HG03039 (cell line): ENCODE results near the gene MKRN2.

ENCODE experiments used
- ATAC-seq: cut with Tn5 transposase; IDR thresholded peaks from one replicate; pipeline ENCODE4 v1.9.1; 2021; ENCODE audit warnings: mild to moderate bottlenecking, moderate library complexity; ENCODE audit not compliant: unreplicated experiment

The MKRN2 gene

DNA sequence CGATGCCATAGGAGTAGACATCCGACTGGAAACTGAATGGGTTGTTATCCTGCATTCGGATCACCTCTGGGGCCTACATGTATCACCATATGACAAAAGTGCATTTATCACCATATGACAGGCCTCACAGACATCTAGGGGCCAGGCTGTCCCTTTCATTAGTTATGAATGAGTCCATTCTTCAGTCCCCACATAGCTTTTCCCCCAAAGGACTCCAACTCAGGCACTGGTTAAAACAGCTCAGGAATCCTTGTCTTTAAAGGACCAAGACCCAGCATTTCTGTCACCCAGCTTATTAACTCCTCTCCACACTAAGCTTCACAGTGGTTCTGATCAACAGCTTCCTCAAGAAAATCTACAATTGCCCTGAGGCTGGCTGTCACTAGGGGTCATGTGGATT lies 28.3 kb downstream of the MKRN2 start:
- ATAC-seq: no peak

- ATAC-seq: no peak
Measured at GRCh38 chr3:12585970-12586369, 29.1 kb downstream of the MKRN2 start.

DNA sequence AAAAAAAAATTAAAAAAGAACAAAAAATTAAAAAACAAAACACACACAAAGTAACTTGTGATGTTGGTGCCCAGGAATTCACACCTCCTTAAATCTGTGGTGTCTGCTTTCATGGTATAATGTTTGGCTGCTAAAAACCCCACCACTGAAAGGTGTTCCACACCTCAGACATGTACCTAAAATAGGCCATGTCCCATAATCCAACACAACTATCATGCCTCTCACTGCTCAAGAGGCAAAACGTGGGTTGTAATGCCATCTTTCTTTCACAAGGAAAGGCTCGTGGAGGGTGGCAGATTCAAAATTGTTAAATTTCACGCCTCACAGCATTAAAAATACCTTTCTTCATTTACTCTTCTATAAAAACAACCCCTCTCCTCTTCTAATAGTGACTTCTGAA lies 29.5 kb downstream of the MKRN2 start:
- no peak for ATAC-seq

DNA sequence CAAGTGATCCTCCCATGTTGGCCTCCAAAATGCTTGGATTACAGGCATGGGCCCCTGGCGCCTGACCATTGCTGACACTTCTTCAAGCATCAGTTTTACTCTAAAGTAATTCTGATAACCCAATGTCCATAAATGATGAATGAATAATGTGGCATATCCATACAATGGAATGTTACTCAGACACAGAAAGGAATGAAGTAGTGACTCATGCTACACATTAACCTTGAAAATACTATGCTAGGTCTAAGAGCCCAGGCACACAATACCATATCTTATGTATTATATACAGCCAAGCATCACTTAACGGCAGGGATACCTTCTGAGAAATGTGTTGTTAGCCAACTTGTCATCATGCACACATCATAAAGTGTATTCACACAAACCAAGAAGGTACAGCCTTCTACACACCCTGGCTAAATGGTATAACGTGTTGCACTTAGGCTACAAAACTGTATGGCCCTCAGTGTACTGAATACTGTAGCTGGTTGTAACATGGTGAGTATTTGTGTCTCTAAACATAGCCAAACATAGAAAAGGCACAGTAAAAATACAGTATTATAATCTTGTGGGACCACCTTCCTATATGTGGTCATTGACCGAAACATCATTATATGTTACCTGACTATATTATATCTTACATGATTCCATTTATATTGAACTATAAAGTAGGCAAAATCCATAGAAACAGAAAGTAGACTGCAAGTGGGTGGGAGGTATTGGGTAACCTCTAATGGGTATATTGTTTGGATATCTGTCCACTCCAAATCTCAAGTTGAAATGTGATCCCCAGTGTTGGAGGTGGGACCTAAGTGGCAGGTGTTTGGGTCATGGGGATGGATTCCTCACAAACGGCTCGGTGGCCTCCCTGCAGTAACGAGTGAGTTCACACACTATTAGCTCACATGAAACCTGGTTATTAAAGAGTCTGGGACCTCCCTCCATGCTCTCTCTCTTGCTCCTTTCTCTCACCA lies 31.4 kb downstream of the MKRN2 start:
- no peak for ATAC-seq

DNA sequence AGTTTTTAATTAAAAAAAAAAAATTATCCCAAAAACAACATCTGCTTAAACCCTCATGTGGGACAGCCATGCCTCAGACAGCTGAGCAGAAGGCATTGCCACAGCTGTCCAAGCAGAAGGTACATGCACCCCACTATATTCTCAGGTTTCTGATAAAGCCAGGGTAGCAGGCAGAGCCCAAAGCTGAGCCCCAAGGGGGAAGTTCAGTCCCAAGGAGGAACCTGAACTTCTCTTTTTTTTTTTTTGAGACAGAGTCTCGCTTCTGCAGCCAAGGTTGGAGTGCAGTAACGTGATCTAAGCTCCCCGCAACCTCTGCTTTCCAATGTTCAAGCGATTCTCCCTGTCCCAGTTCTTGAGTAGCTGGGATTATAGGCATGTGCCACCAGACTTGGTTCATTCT lies 33.2 kb downstream of the MKRN2 start:
- no peak for ATAC-seq

DNA sequence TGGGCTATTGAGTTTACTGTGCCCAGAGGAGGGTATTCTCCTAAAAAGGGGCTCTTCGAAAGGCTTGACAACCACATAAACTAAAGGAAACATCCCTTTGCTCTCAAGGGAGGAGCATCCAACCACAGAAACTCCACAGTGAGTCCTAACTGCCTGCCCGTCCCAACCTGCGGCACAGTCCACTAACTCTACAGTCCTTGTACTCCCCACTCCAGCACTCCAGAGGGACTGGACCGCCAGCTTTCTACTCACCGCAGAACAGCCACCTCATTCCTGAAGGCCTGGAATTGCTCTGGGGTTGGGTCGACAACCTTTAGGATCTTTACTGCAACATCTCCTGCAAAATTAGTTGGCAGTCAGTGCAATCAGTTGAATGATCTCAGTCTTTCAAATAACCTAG lies 34.6 kb downstream of the MKRN2 start:
- ATAC-seq: no peak

- no peak for ATAC-seq
Measured at GRCh38 chr3:12591997-12592715, 35.3 kb downstream of the MKRN2 start.

- ATAC-seq: no peak
Measured at GRCh38 chr3:12593473-12593872, 36.6 kb downstream of the MKRN2 start.

GRCh38 chr3:12598890-12599289 lies 42.0 kb downstream of the MKRN2 start:
- ATAC-seq: no peak

GRCh38 chr3:12601072-12601471 lies 44.2 kb downstream of the MKRN2 start:
- no peak for ATAC-seq

DNA sequence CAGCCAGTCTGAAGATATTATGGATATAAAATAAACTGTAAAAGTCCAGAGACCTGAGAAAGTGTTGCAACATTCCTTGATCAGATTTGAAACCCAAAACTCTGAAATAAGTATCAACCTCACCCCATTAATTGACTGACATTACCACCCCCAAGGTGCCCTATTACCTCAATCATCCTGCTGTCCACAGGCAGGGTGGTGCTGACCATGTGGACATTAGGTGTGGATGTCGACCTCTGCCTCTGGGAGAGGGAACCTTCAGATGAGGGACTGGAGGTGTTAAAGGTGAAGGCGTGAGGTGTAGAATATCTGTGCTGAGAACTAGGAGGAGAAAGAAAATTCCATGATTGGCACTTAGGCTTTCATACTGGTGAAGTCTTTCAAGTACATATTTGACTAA lies 47.1 kb downstream of the MKRN2 start:
- no peak for ATAC-seq

- no peak for ATAC-seq
Measured at GRCh38 chr3:12608376-12608775, 51.5 kb downstream of the MKRN2 start.

- no peak for ATAC-seq
Measured at GRCh38 chr3:12611117-12611516, 54.2 kb downstream of the MKRN2 start.

DNA sequence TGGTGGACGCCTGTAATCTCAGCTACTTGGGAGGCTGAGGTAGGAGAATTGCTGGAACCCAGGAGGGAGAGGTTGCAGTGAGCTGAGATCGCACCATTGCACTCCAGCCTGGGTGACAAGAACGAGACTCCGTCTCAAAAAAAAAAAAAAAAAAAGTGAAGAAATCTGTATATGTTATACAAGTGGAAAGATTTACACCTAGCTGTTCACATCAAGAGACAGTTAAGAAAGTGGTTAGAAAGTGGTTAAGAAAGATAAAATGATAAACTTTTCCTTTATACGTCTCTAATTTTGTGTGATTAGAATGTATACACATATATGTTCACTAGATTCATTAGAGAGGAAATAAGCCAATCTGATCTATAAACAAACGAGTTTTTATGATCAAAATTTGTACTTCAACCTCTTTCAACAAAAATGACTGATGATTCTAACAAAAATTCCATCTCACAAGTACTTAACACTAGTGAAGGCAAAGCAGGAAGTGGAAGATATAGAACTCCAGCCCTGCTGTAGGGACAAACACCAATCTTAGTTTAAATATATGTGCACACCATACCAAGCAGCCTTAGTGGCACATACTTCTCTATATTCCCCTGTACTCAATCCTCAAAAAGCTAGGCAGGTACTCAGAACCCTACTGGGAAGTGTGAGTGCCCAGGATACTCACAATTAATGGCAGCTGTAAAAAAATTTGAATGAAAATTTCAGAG lies 55.8 kb downstream of the MKRN2 start:
- ATAC-seq: no peak

GRCh38 chr3:12613250-12613649 lies 56.4 kb downstream of the MKRN2 start:
- ATAC-seq: no peak

GRCh38 chr3:12615266-12615665 lies 58.4 kb downstream of the MKRN2 start:
- ATAC-seq: no peak

GRCh38 chr3:12618426-12618825 lies 61.5 kb downstream of the MKRN2 start:
- ATAC-seq: no peak

- no peak for ATAC-seq
Measured at GRCh38 chr3:12620305-12620704, 63.4 kb downstream of the MKRN2 start.

- no peak for ATAC-seq
Measured at GRCh38 chr3:12620729-12621128, 63.8 kb downstream of the MKRN2 start.

GRCh38 chr3:12622335-12622734 lies 65.4 kb downstream of the MKRN2 start:
- no peak for ATAC-seq

GRCh38 chr3:12624056-12624455 lies 67.2 kb downstream of the MKRN2 start:
- ATAC-seq: no peak
